HepG2 (cell line): ENCODE measurements around the gene SSR2.

ENCODE experiments used
- CREB1 ChIP-seq, 2 experiments: fragments of 450-650 bp in 1 of 2; IDR thresholded peaks; 2 replicates each; pipeline ENCODE4 v1.6.1; 2016 to 2017; ENCODE audit warnings: control low read depth in 1 of 2, mild to moderate bottlenecking in 1 of 2, missing compliant biosample characterization in 1 of 2, missing genetic modification characterization in 1 of 2
- CTCF ChIP-seq: sonication (generic); formaldehyde crosslinking; IDR thresholded peaks from 2 replicates; pipeline ENCODE4 v1.5.0; 2020; ENCODE audit warnings: mild to moderate bottlenecking, missing genetic modification reagents, moderate library complexity
- HDAC6 ChIP-seq: fragments of 200-600 bp; sonication (generic); IDR thresholded peaks from 2 replicates; pipeline ENCODE4 v1.7.0; 2017; ENCODE audit warnings: mild to moderate bottlenecking, antibody characterized with exemption, low read length, low read depth
- HMG20A ChIP-seq: IDR thresholded peaks from 2 replicates; pipeline ENCODE4 v1.6.1; 2016; ENCODE audit warnings: borderline replicate concordance
- KLF6 ChIP-seq: IDR thresholded peaks from 2 replicates; pipeline ENCODE4 v1.8.0; 2016; ENCODE audit warnings: missing biosample characterization, missing genetic modification reagents
- MTERF4 ChIP-seq: sonication (generic); formaldehyde crosslinking; IDR thresholded peaks from 2 replicates; pipeline ENCODE4 v1.8.0; 2023; ENCODE audit warnings: mild to moderate bottlenecking, missing genetic modification reagents
- POLR2AphosphoS5 ChIP-seq: IDR thresholded peaks from 2 replicates; pipeline ENCODE4 v1.6.1; 2012; ENCODE audit warnings: low read depth, low read length
- RELA ChIP-seq: sonication (generic); formaldehyde crosslinking; IDR thresholded peaks from 2 replicates; pipeline ENCODE4 v1.4.0; 2020; ENCODE audit warnings: missing genetic modification reagents
- SAFB2 ChIP-seq: sonication (generic); formaldehyde crosslinking; IDR thresholded peaks from 2 replicates; pipeline ENCODE4 v1.5.1; 2020; ENCODE audit warnings: missing genetic modification reagents, low read depth, mild to moderate bottlenecking, borderline replicate concordance
- SMAD9 ChIP-seq: sonication (generic); formaldehyde crosslinking; IDR thresholded peaks from 2 replicates; pipeline ENCODE4 v1.5.1; 2020; ENCODE audit warnings: mild to moderate bottlenecking, missing genetic modification reagents
- STAT5B ChIP-seq: sonication (generic); formaldehyde crosslinking; IDR thresholded peaks from 2 replicates; pipeline ENCODE4 v1.4.0; 2020; ENCODE audit warnings: missing genetic modification reagents
- ZC3H4 ChIP-seq: sonication (generic); formaldehyde crosslinking; IDR thresholded peaks from 2 replicates; pipeline ENCODE4 v1.4.0; 2020; ENCODE audit warnings: missing genetic modification reagents, borderline replicate concordance

GRCh38 chr1:156003923-156004188 lies 16.9 kb downstream of the SSR2 start:
- TF ChIP-seq ZC3H4 (CRISPR knock-in tag) (no peak), SAFB2 (CRISPR knock-in tag) (no peak), HDAC6 (no peak), CTCF (CRISPR knock-in tag) (no peak), POLR2AphosphoS5 (no peak), STAT5B (CRISPR knock-in tag) (no peak), MTERF4 (CRISPR knock-in tag) (no peak), CREB1 (IDR thresholded peaks at IDR 0.05) (no peak), CREB1 (CRISPR knock-in tag; IDR thresholded peaks at IDR 0.05) (no peak), RELA (CRISPR knock-in tag) (no peak), SMAD9 (no peak), KLF6 (CRISPR knock-in tag) (no peak), HMG20A (CRISPR knock-in tag) (no peak)
